OCI-LY3 (cell line): ENCODE data around the gene ANKS1B.

Experiments
- CTCF ChIP-seq: fragments of 200-600, 300-600 bp; sonication (generic); IDR thresholded peaks from 2 replicates; pipeline ENCODE4 v1.5.1; 2014; ENCODE audit warnings: antibody characterized with exemption, low read length, low read depth
- EZH2phosphoT487 ChIP-seq: fragments of 200-600 bp; shearing (Covaris generic); IDR thresholded peaks from 2 replicates; pipeline ENCODE4 v1.6.1; 2018; ENCODE audit warnings: antibody characterized with exemption, mixed run types, low read depth

- TF ChIP-seq EZH2phosphoT487: no peak
- TF ChIP-seq CTCF: no peak
These were observed 1244.0 kb downstream of the ANKS1B start for GRCh38 chr12:98740751-98741150.
